HepG2 (cell line): ENCODE measurements around the gene SRP68. TPM values are rescaled to one million over a fixed set of nuclear protein-coding genes. Genes with fewer than 3 reads are reported as not detected.

Source experiments
- ATF2 ChIP-seq: sonication (generic); formaldehyde crosslinking; IDR thresholded peaks from 2 replicates; pipeline ENCODE4 v1.4.0; 2020; ENCODE audit warnings: missing genetic modification reagents
- BCLAF1 ChIP-seq: fragments of 450-650 bp; IDR thresholded peaks from 2 replicates; pipeline ENCODE4 v1.6.1; 2017; ENCODE audit warnings: mild to moderate bottlenecking
- DR1 ChIP-seq: sonication (generic); formaldehyde crosslinking; IDR thresholded peaks from 2 replicates; pipeline ENCODE4 v1.8.0; 2021; ENCODE audit warnings: mild to moderate bottlenecking, missing genetic modification reagents, inconsistent platforms
- FLYWCH1 ChIP-seq: sonication (generic); formaldehyde crosslinking; IDR thresholded peaks from 2 replicates; pipeline ENCODE4 v1.8.1; 2023; ENCODE audit warnings: mild to moderate bottlenecking, missing genetic modification reagents
- HDAC1 ChIP-seq: sonication (generic); formaldehyde crosslinking; IDR thresholded peaks from 2 replicates; pipeline ENCODE4 v1.5.1; 2020; ENCODE audit warnings: mild to moderate bottlenecking, missing genetic modification reagents
- KLF16 ChIP-seq, 2 experiments: sonication (generic) in 1 of 2; formaldehyde crosslinking in 1 of 2; IDR thresholded peaks; 2 replicates each; pipeline versions ENCODE4 v1.6.1 to v1.8.0; 2016 to 2023; ENCODE audit warnings: missing genetic modification reagents in 2 of 2, missing compliant biosample characterization in 1 of 2
- MAFF ChIP-seq: IDR thresholded peaks from 2 replicates; pipeline ENCODE4 v1.6.1; 2011; ENCODE audit warnings: low read depth, low read length, improper control_type of control experiment
- MYC ChIP-seq: sonication (generic); formaldehyde crosslinking; IDR thresholded peaks from 2 replicates; pipeline ENCODE4 v1.9.0; 2021; ENCODE audit warnings: missing genetic modification reagents, borderline replicate concordance
- PITX1 ChIP-seq: sonication (generic); formaldehyde crosslinking; IDR thresholded peaks from 2 replicates; pipeline ENCODE4 v1.5.1; 2020; ENCODE audit warnings: mild to moderate bottlenecking, missing genetic modification reagents
- SOX13 ChIP-seq, 3 experiments: fragments of 450-650 bp in 1 of 3; sonication (generic) in 1 of 3; formaldehyde crosslinking in 1 of 3; IDR thresholded peaks in 2 of 3; conservative IDR thresholded peaks in 1 of 3; 2 replicates each; pipeline versions ENCODE4 v1.5.0 to v1.6.1; 2016 to 2020; ENCODE audit warnings: antibody characterized with exemption in 1 of 3, mild to moderate bottlenecking in 1 of 3, missing compliant biosample characterization in 1 of 3, missing genetic modification reagents in 1 of 3, moderate library complexity in 1 of 3
- TBX3 ChIP-seq: fragments of 450-650 bp; IDR thresholded peaks from 2 replicates; pipeline ENCODE4 v1.6.1; 2017; ENCODE audit warnings: antibody characterized with exemption, mild to moderate bottlenecking, inconsistent platforms, borderline replicate concordance
- THAP11 ChIP-seq: IDR thresholded peaks from 2 replicates; pipeline ENCODE4 v1.6.1; 2016; ENCODE audit warnings: missing biosample characterization, missing genetic modification reagents
- ZFP90 ChIP-seq: sonication (generic); formaldehyde crosslinking; IDR thresholded peaks from 2 replicates; pipeline ENCODE4 v1.8.0; 2022; ENCODE audit warnings: missing genetic modification reagents, mild to moderate bottlenecking, inconsistent platforms, borderline replicate concordance
- ZNF143 ChIP-seq: sonication (generic); formaldehyde crosslinking; IDR thresholded peaks from 2 replicates; pipeline ENCODE4 v1.4.0; 2020; ENCODE audit warnings: missing genetic modification reagents
- ZNF431 ChIP-seq: sonication (generic); formaldehyde crosslinking; IDR thresholded peaks from 2 replicates; pipeline ENCODE4 v1.9.0; 2022; ENCODE audit warnings: missing genetic modification reagents, low read depth, mild to moderate bottlenecking, borderline replicate concordance
- ZNF44 ChIP-seq: sonication (generic); formaldehyde crosslinking; IDR thresholded peaks from 2 replicates; pipeline ENCODE4 v1.5.1; 2020; ENCODE audit warnings: mild to moderate bottlenecking, missing genetic modification reagents
- ZNF563 ChIP-seq: sonication (generic); formaldehyde crosslinking; IDR thresholded peaks from 2 replicates; pipeline ENCODE4 v1.8.0; 2022; ENCODE audit warnings: mild to moderate bottlenecking, moderate library complexity, missing genetic modification reagents
- ZNF607 ChIP-seq: sonication (generic); formaldehyde crosslinking; IDR thresholded peaks from 2 replicates; pipeline ENCODE4 v1.5.1; 2020; ENCODE audit warnings: missing genetic modification reagents, mild to moderate bottlenecking, borderline replicate concordance
- ZNF724P ChIP-seq: sonication (generic); formaldehyde crosslinking; IDR thresholded peaks from 2 replicates; pipeline ENCODE4 v1.8.0; 2022; ENCODE audit warnings: missing genetic modification reagents, borderline replicate concordance
- polyA plus RNA-seq, 8 experiments: library from polyadenylated mRNA; depleted of rRNA in 3 of 8; stranded (reverse) in 7 of 8; unstranded in 1 of 8; fragments of >200 nt; fragmentation: Illumina TruSeq in 4 of 8; extraction: Trizol in 4 of 8; gene quantifications; 2 replicates each; pipeline versions ENCODE4 v1.2.1 to v1.2.3, GENCODE V29; 2011 to 2016; ENCODE audit warnings: low read depth in 4 of 8, missing spikeins in 1 of 8, mixed read lengths in 1 of 8; ENCODE audit not compliant: insufficient read depth in 1 of 8
- total RNA-seq, 5 experiments: library from RNA; depleted of rRNA; stranded (reverse); fragments of >200 nt; fragmentation: Illumina TruSeq; extraction: Trizol; gene quantifications; 2 replicates each; pipeline ENCODE4 v1.2.3, GENCODE V29; 2016; ENCODE audit warnings: low read depth in 1 of 5
- TF ChIP-seq, protein P1 (sequence below): IDR thresholded peaks from 2 replicates; pipeline ENCODE4 v1.6.1; 2016
- TF ChIP-seq, protein P2 (sequence below): sonication (generic); formaldehyde crosslinking; IDR thresholded peaks from 2 replicates; pipeline ENCODE4 v1.5.0; 2020; ENCODE audit warnings: mild to moderate bottlenecking, missing genetic modification reagents

Gene SRP68
- total and polyA plus RNA-seq, 2 of the 13 experiments (the other 11 are each of a cell fraction or from before 2014, with no cell fraction given) = 39.8 to 74.3 TPM

GRCh38 chr17:76119409-76120371 lies 47.4 kb upstream of the SRP68 start (continued):
- peak; percentile 74; the same call in 1 of the 2 replicates for TF ChIP-seq PITX1 (CRISPR knock-in tag)
- no peak for TF ChIP-seq ZNF563 (CRISPR knock-in tag)
- TF ChIP-seq FLYWCH1 (CRISPR knock-in tag) = no peak
- TF ChIP-seq ZNF607 = peak; percentile 84
- TF ChIP-seq HDAC1 (CRISPR knock-in tag) = peak; percentile 95
- peak; percentile 59 for TF ChIP-seq SOX13 (IDR thresholded peaks at IDR 0.05)
- peak in 1 of 2 experiments; percentile 62; a peak in 1 of 4 replicates for TF ChIP-seq SOX13 (CRISPR knock-in tag; conservative IDR thresholded peaks at IDR 0.05 in 1 of 2, IDR thresholded peaks at IDR 0.05 in 1 of 2)
- peak; percentile 21; the same call in 1 of the 2 replicates for TF ChIP-seq MYC (CRISPR knock-in tag)
- TF ChIP-seq, protein P1, sequence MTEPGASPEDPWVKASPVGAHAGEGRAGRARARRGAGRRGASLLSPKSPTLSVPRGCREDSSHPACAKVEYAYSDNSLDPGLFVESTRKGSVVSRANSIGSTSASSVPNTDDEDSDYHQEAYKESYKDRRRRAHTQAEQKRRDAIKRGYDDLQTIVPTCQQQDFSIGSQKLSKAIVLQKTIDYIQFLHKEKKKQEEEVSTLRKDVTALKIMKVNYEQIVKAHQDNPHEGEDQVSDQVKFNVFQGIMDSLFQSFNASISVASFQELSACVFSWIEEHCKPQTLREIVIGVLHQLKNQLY (CRISPR knock-in tag) = peak; percentile 84
- TF ChIP-seq ZNF431 (CRISPR knock-in tag) = 0 out of 2 replicates have a peak, but pooled peaks have one; percentile 31
- TF ChIP-seq, protein P2, sequence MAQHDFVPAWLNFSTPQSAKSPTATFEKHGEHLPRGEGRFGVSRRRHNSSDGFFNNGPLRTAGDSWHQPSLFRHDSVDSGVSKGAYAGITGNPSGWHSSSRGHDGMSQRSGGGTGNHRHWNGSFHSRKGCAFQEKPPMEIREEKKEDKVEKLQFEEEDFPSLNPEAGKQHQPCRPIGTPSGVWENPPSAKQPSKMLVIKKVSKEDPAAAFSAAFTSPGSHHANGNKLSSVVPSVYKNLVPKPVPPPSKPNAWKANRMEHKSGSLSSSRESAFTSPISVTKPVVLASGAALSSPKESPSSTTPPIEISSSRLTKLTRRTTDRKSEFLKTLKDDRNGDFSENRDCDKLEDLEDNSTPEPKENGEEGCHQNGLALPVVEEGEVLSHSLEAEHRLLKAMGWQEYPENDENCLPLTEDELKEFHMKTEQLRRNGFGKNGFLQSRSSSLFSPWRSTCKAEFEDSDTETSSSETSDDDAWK (CRISPR knock-in tag) = no peak
- no peak for TF ChIP-seq BCLAF1
- TF ChIP-seq THAP11 (CRISPR knock-in tag) = peak; percentile 26; the same call in 1 of the 2 replicates
- 0 out of 2 replicates have a peak, but pooled peaks have one; percentile 23 for TF ChIP-seq ZNF44 (CRISPR knock-in tag)
- TF ChIP-seq ZNF724P = no peak
- no peak for TF ChIP-seq MAFF
- peak; percentile 55; the same call in 1 of the 2 replicates for TF ChIP-seq ATF2
- no peak for TF ChIP-seq DR1 (CRISPR knock-in tag)
- peak; percentile 12 for TF ChIP-seq ZNF143 (CRISPR knock-in tag)
- TF ChIP-seq KLF16 (CRISPR knock-in tag; IDR thresholded peaks at IDR 0.05) = 0 out of 4 replicates have a peak, but pooled peaks of 1 of the 2 experiments have one; percentile 43
- TF ChIP-seq TBX3 = no peak
- no peak for TF ChIP-seq ZFP90 (CRISPR knock-in tag)
